NCI-H2107 treated with DMSO at 0.1 percent for 48 hours (cell line): Measurements from ENCODE around the gene RPS19BP1.
"Not testable (repeated sequence)": the region's sequence is repeated elsewhere in the genome, so short reads cannot be mapped to it uniquely, and the experiment has no call there.

Experiments used
- DNase-seq: peaks from one replicate; lab custom pipeline; 2025; ENCODE audit not compliant: unreplicated experiment; lab: John Stamatoyannopoulos, UW

The RPS19BP1 gene

GRCh38 chr22:39514373-39514973 lies 18.1 kb downstream of the RPS19BP1 start:
- no peak for DNase-seq

GRCh38 chr22:39513791-39514190 lies 18.8 kb downstream of the RPS19BP1 start:
- no peak for DNase-seq

GRCh38 chr22:39512026-39512425 lies 20.5 kb downstream of the RPS19BP1 start:
- no peak for DNase-seq

GRCh38 chr22:39511226-39511625 lies 21.3 kb downstream of the RPS19BP1 start:
- no peak for DNase-seq

GRCh38 chr22:39510529-39511149 lies 21.9 kb downstream of the RPS19BP1 start:
- DNase-seq: no peak

GRCh38 chr22:39508393-39508792 lies 24.2 kb downstream of the RPS19BP1 start:
- DNase-seq: no peak

GRCh38 chr22:39507021-39507420 lies 25.5 kb downstream of the RPS19BP1 start:
- DNase-seq: not testable (repeated sequence)

- DNase-seq: no peak
Observed at GRCh38 chr22:39504071-39504470, 28.5 kb downstream of the RPS19BP1 start.

GRCh38 chr22:39503630-39504029 lies 28.9 kb downstream of the RPS19BP1 start:
- DNase-seq: no peak

- DNase-seq: no peak
Observed at GRCh38 chr22:39502789-39503409, 29.6 kb downstream of the RPS19BP1 start.

- DNase-seq: peak; percentile 70
Observed at GRCh38 chr22:39502109-39502788, 30.3 kb downstream of the RPS19BP1 start, which contains the start of gene MIEF1. MIEF1 (plus strand) TSS chr22:39502290; CDS start chr22:39511295, 9,005 bp downstream.

GRCh38 chr22:39501644-39502108 lies 30.9 kb downstream of the RPS19BP1 start:
- DNase-seq: no peak

GRCh38 chr22:39500101-39500500 lies 32.4 kb downstream of the RPS19BP1 start:
- no peak for DNase-seq

- DNase-seq: no peak
Observed at GRCh38 chr22:39498802-39499201, 33.7 kb downstream of the RPS19BP1 start.

- DNase-seq: peak; percentile 80
Observed at GRCh38 chr22:39498368-39498767, 34.2 kb downstream of the RPS19BP1 start.

- no peak for DNase-seq
Observed at GRCh38 chr22:39497429-39497828, 35.1 kb downstream of the RPS19BP1 start.

- DNase-seq: peak; percentile 22
Observed at GRCh38 chr22:39496131-39496838, 36.3 kb downstream of the RPS19BP1 start.

- DNase-seq: no peak
Observed at GRCh38 chr22:39494471-39495120, 38.0 kb downstream of the RPS19BP1 start.

GRCh38 chr22:39493759-39494158 lies 38.8 kb downstream of the RPS19BP1 start:
- DNase-seq: no peak

- DNase-seq: no peak
Observed at GRCh38 chr22:39492186-39492585, 40.4 kb downstream of the RPS19BP1 start.

- no peak for DNase-seq
Observed at GRCh38 chr22:39491696-39492095, 40.9 kb downstream of the RPS19BP1 start.
